GM19238 (cell line): ENCODE data around the gene LMBR1.
"Not testable (repeated sequence)": the region's sequence is repeated elsewhere in the genome, so short reads cannot be mapped to it uniquely, and the experiment has no call there.

Experiments
- DNase-seq: peaks from one replicate; pipeline ENCODE4 v3.0.0; 2011; ENCODE audit warnings: low spot score; ENCODE audit not compliant: insufficient read length

Gene LMBR1

GRCh38 chr7:156892821-156893706, at the start of gene LMBR1:
Gene LMBR1, minus strand, starts transcription at chr7:156893183. Its CDS starts 190 bp downstream, at chr7:156892993.
- peak; percentile 95 for DNase-seq

GRCh38 chr7:156942708-156943090, 49.7 kb upstream of the LMBR1 start:
- DNase-seq = no peak

GRCh38 chr7:156941393-156942182, 48.6 kb upstream of the LMBR1 start:
- DNase-seq = no peak

- DNase-seq = no peak
Observed at GRCh38 chr7:156940421-156941122, 47.6 kb upstream of the LMBR1 start.

- not testable (repeated sequence) for DNase-seq
Observed at GRCh38 chr7:156936766-156937165, 43.8 kb upstream of the LMBR1 start.

GRCh38 chr7:156935250-156935649, 42.3 kb upstream of the LMBR1 start:
- no peak for DNase-seq

- DNase-seq = no peak
Observed at GRCh38 chr7:156932006-156932405, 39.0 kb upstream of the LMBR1 start.

GRCh38 chr7:156929789-156930539, 37.0 kb upstream of the LMBR1 start:
- no peak for DNase-seq

GRCh38 chr7:156928406-156928747, 35.4 kb upstream of the LMBR1 start:
- DNase-seq = no peak

GRCh38 chr7:156927571-156928405, 34.8 kb upstream of the LMBR1 start:
- DNase-seq = no peak

- not testable (repeated sequence) for DNase-seq
Observed at GRCh38 chr7:156925821-156926220, 32.8 kb upstream of the LMBR1 start.

GRCh38 chr7:156922304-156922703, 29.3 kb upstream of the LMBR1 start:
- not testable (repeated sequence) for DNase-seq

GRCh38 chr7:156920487-156921373, 27.7 kb upstream of the LMBR1 start:
- DNase-seq = not testable (repeated sequence)

- DNase-seq = no peak
Observed at GRCh38 chr7:156920076-156920475, 27.1 kb upstream of the LMBR1 start.

- no peak for DNase-seq
Observed at GRCh38 chr7:156919132-156919713, 26.2 kb upstream of the LMBR1 start.

GRCh38 chr7:156918635-156919034, 25.7 kb upstream of the LMBR1 start:
- DNase-seq = no peak

- DNase-seq = not testable (repeated sequence)
Observed at GRCh38 chr7:156909574-156910252, 16.7 kb upstream of the LMBR1 start.

- DNase-seq = no peak
Observed at GRCh38 chr7:156907656-156908055, 14.7 kb upstream of the LMBR1 start.
